GM12892 (cell line): ENCODE measurements around the gene VN1R2.

Experiments
- POLR2A ChIP-seq: IDR thresholded peaks from 2 replicates; pipeline ENCODE4 v1.6.1; 2011; ENCODE audit warnings: low read depth, low read length, control low read depth
- POLR2AphosphoS5 ChIP-seq: IDR thresholded peaks from 2 replicates; pipeline ENCODE4 v1.6.1; 2011; ENCODE audit warnings: low read depth, low read length, control low read depth
- TAF1 ChIP-seq: IDR thresholded peaks from 2 replicates; pipeline ENCODE4 v1.6.1; 2011; ENCODE audit warnings: low read depth, mild to moderate bottlenecking, control low read depth, low read length, borderline replicate concordance

DNA sequence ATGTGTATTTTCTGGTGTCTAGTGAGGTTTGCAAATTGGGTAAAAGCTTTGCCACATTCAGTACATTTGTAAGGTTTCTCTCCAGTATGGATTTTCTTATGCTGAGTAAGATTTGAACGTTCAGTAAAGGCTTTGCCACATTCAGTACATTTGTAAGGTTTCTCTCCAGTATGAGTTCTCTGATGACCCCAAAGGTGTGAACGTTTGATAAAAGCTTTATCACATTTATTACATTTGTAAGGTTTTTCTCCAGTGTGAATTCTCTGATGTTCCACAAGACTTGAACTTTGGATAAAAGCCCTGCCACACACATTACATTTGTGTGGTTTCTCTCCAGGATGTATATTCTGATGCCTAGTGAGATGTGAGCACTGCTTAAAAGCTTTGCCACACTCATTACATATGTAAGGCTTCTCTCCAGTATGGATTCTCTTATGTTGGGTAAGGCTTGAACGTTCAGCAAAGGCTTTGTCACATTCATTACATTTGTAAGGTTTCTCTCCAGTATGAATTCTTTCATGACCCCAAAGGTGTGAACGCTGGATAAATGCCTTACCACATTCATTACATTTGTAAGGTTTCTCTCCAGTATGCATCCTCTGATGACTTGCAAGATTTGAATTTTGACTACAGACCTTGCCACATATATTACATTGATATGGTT is 20.8 kb upstream of the VN1R2 start:
- no peak for TF ChIP-seq POLR2AphosphoS5
- no peak for TF ChIP-seq POLR2A
- TF ChIP-seq TAF1 = no peak
